NCI-H2196 treated with DMSO at 0.1 percent for 48 hours (cell line): ENCODE results near the gene CST6.
A peak's percentile ranks its signal among the peaks of the same experiment; 100 is the strongest.
"Not testable (repeated sequence)": the region's sequence is repeated elsewhere in the genome, so short reads cannot be mapped to it uniquely, and the experiment has no call there.

Experiments
- DNase-seq: peaks from one replicate; lab custom pipeline; 2025; ENCODE audit not compliant: unreplicated experiment; lab: John Stamatoyannopoulos, UW

Gene CST6

DNA sequence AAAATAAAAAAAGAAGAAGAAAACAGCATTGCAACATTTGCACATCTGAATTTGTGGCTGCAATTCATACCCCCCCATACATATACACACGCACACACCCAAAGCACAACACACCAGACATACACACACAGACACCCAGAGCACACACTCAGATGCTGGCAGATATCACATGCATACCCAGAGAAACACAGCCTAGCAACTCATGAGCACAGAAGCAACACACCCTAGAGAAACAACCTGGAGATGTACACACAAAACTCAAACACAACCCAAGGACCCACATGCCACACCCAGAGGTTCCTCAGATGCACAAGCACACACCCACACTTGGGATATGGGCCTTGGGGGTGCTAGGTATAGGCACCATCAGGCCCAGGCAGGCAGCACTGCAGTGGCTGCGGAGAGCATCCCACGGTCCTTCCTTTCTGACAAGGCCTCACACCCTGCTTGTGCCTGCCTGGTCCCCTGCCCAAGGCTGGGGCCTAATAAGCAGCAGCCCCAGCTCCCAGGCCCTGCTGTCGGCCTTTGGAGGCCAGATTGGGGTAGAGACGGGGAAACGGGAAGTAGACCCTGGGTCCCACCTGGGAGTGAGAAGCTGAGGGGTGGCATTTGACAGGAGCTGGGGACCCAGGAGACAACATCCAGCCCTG, 3.1 kb downstream of the CST6 start:
- DNase-seq = no peak

DNA sequence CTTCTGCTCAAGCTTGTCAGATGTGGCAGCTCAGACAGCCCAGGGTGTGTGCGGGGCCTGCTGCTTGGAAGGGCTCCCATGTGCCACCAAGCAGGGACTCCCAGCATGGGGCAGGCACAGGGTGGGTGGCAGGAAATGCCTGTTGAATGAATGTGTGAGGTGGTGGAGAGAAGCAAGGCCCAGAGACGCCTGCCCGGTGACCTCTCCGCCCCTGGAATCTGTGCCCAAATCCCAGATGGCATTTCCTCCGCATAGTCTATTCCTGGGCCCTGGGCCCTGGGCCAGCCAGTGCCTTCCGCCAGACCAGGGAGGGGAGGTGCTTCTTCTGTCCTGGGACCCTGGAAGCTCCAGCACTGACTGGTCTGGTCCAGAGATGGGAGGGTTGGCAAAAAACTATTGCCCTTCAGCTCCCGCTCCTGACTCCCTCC, 3.7 kb downstream of the CST6 start:
- no peak for DNase-seq

DNA sequence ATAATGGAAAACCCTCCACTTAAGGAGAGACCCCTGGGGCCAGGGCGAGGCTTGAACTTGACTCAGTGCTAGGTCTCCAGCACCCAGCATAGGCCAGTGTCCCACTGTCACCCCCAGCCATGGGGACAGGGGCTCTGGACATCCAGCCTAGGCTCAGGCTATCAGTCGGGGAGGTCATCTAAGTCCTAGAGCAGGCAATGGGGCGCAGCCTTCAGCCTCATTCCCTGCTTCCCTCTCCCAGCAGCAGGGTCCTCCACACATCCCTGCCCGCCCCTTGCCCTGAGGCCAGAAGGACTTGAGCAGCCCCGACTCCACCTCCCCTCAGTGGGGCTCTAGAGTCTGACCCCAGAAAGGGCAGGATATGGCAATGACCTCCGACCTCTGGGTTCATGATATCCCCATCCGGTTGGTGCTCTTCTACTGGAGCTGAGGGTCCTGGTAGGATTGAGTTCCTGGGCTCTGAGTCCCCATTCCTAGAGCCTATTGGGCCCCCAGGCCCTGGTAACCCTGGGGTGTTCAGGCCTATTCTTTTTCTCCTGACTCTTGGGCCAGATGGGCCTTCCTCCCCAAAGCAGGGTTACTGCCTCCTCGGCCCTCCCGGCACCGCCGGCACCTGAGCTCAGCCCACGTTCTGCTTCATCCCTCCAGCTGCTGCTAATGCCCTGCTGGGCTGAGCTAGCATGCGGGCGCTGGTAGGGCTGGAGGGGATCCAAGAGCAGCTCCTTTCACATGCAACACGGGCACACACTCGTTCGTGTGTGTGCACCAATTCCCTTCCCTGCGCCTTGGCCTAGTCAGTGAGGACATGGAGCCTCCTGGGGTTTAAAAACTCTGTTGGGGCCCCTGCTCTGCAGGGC, 4.4 kb downstream of the CST6 start:
- DNase-seq = no peak

DNA sequence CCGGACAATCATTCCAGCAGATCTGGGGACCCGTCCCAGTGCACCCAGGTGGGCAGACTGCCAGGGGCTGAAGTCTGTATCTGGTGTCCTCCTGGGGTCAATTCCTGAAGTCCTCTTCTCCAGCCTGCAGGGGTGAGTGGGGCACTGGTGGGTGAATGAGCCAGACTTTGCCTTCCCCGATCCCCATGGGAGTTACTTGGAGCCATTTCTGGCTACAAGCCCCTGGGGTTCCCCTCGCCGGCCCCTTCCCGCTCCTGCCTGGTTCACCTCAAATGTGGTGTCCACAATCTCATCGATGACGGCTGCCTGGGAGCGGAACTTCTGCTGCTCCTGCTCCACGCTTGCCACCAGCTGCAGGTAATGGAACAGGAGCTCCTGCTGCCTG, 5.0 kb downstream of the CST6 start:
- no peak for DNase-seq

DNA sequence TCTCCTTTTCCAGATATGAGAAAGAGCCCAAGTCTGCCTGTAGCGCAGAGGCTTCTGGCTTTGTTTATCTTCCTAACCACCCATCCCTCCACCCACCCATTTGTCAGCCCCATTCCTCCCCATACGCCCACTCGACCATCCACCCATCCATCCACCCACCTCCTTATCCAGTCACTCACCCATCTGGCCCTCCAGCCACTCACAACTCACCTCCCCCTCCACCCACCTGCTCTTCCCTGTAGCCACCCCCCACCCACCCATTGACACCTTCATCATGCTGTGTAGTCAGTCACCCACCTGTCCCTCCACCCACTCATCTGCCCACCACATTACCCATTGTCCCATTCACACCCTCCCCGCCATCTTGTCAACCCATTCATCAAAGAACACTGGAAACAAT, 5.5 kb downstream of the CST6 start:
- no peak for DNase-seq

DNA sequence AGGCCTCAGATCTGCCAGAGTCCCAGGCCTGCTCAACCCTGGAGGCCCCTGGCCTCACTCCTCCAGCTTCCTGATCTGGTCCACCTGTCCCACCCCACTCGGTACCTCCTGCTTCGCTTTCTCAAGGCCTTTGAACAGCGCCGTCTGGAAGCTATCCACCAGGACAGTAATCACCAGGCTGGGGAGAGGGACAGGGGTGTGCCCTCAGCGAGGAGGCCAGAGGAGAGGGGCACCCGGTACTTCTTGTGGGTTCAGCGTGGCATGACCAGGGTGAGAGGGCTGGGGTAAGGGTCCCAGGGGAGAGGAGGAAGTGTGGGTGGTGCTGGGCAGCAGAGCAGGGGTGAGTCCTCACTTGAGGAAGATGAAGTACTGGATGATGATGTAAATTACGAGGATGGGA, 8.4 kb downstream of the CST6 start:
- DNase-seq = no peak

DNA sequence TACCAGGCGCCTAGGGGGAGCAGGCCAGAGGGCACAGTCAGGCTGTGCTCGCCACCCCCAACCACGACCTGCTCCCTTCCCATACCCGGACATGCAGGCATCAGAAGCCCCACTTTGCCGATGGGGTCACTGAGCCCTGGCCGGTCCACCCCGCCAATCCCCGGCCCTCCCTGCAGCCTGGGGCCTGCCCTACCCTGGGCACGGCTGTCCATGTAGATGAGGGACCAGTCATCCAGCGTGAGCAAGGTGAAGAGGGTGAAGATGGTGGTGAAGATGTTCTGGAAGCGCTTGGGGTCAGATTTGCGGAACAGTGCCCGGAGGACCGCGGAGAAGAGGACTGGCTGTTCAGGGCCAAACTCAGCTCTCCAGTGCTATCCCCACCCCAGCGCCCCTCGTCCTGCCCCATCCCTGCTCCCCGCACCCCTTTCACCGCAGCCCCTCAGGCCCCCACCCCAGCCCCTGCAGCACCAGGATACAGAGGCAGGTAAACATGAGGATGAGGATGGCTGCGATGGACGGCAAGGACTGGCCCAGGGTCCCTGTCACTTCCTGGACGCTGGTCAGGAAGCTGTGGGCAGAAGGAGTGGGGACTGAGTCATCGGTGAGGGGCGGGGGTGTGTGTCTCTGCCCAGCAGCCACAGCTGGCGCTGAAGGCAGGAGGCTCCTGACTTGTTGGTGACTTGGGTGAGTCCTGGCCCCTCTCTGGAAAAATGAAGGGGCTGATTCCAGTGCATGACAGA, 9.0 kb downstream of the CST6 start:
- DNase-seq = no peak

DNA sequence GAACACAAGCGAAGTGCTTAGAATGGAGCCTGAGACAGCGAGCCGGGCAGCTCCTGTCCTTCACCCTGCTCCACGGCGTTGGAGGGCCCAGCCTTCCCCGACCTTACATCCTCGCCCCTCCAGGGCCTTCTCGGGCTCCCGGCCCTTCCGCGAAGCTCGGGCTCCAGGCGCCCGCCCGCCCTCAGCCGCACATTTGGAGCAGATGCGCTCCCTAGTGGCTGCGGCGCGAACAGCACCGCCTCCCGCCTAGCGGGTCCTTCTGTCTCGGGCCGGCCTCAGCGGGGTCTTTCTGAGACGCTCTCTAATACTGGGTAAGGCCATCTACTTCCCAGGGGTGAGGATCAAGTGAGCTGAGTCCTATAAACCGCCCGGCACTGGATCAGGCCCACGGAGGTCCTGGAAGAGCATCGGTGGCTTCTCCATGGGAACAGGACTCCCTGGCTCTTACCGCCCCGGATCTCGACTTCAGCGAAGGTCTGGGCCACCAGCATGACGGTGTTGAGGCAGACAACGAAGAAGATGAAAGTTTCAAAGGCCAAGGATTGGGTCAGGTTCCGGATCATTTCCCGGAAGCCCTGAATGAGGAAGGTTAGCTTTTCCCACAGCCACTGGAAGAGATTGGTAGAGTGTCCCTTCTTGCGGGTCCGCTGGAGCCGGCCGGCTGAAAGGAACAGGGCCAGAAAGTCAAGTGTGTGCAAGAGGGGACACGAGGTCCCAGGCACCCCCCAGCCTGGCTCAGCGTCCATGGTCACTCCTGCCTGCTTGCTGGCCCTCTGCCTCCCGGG, 10.8 kb downstream of the CST6 start:
- DNase-seq = peak; percentile 31

DNA sequence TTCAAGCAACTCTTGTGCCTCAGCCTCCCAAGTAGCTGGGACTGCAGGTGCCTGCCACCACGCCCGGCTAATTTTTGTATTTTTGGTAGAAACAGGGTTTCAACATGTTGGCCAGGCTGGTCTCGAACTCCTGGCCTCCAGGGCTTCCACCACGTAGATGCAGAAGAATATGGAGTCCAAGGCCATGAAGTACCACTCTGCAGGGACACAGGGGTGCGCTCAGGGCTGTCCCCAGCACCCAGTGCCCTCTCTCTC, 11.3 kb downstream of the CST6 start:
- not testable (repeated sequence) for DNase-seq

DNA sequence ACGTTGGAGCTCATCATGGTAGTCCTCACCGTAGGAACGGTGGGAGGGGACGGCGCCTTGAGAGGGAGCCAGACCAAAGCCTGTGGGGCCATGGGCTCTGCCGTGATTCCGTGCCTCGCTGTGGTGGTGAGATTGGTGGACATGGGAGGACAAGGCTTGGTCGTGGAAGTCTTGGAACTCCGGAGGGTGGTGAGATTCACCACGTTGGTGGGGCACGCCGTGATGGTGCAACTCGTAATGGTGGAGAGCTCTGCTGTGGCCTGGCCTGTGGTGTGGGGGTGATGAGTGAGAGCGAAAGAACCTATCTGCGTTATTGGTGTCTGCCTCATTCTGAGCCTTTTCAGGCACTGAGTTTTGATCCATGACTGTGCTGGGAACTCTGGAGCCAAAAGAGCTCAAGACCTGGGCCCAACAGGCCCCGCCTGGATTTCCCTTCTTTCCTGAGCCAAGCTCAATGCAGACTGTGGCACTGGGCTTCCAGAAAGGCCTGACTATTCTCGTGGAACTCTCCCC, 14.3 kb downstream of the CST6 start, which contains the start of gene CATSPER1:
Gene CATSPER1, minus strand, starts transcription at position 463 of the 513 bp plus-strand sequence. Its CDS starts 100 bp downstream, at position 363.
- DNase-seq = no peak

DNA sequence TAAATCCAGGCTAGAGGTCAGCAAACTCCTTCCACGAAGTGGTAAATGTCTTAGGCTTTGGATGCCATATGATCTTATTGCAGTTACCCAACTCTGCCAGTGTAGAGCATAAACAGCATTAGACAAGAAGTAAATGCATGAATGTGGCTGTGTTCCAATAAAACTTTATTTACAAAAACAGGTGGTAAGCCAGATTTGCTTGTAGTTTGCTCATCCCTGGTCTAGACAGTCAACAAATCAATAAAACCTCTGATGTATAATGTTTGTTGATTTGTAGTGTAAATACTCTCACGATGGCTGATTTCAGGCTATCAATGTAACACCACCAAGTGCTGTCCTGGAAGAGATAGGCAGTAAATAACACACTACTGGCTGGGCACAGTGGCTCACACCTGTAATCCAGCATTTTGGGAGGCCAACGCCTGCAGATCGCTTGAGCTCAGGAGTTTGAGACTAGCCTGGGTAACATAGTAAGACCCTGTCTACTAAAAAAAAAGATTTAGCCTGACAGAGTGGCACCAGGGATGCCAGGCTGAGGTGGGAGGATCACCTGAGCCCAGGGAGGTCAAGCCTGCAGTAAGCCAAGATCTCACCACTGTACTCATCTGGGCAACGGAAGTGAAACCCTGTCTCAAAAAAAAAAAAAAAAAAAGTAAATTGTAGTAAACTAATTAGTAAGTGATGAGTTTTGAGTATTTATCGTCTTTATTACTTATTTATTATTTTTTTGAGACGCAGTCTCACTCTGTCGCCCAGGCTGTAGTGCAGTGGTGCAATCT, 21.3 kb downstream of the CST6 start:
- no peak for DNase-seq

DNA sequence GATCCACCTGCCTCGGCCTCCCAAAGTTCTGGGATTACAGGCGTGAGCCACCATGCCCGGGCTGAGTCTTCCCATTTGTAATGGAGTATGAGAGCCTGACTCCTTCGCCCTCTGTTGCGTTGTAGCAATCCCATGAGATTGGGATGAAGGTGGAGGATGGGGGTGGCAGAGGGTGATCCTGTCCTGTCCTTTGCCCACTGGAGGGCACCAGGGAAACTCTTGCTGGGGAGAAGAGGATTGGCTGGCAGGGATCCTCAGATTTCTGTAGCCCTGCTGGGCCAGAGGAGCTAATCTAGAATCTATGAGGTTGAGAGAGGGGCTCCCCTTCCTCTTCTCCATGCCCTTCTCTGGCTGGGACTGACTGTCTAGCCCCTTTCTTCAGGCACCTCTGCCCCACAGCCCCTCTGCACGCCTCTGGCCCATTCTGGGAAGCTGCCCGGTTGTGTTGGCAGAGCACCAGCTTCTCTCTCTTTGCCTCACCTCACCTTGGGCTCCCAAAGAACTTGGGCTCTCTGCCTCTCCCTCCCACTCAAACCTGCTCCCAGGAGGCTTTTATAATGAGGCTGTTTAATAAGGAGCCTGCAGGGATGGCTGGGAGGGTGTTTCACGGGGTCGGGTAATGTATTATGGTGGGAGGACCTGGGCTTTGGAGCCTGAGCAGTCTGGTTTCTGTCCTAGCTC, 24.0 kb downstream of the CST6 start:
- DNase-seq = no peak

DNA sequence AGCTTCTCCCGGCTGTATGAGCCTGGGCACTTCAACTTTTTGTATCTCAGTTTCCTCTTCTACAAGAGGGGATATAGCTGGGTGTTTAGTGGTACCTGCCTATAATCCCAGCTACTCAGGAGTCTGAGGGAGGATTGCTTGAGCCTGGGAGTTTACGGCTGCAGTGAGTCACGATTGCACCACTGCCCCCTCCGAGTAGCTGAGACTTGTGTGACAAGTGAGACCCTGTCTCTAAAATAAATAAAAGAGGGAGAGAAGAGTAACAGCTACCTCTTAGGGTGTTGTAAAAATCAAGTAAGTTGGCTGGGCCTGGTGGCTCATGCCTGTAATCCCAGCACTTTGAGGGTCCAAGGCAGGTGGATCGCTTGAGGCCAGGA, 24.5 kb downstream of the CST6 start:
- DNase-seq = no peak

DNA sequence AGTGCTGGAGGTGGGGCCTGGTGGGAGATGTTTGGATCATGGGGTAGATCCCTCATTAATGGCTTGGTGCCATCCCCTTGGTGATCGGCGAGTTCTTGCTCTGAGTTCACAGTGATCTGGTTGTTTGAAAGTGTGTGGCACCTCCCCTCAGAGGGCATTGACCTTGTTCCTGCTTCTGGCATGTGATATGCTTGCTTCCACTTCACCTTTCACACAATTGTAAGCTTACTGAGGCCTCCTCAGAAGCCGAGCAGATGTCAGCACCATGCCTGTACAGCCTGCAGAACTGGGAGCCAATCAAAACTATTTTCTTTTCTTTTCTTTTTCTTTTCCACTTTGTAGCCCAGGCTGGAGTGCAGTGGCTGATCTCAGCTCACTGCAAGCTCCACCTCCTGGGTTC, 25.5 kb downstream of the CST6 start:
- no peak for DNase-seq

DNA sequence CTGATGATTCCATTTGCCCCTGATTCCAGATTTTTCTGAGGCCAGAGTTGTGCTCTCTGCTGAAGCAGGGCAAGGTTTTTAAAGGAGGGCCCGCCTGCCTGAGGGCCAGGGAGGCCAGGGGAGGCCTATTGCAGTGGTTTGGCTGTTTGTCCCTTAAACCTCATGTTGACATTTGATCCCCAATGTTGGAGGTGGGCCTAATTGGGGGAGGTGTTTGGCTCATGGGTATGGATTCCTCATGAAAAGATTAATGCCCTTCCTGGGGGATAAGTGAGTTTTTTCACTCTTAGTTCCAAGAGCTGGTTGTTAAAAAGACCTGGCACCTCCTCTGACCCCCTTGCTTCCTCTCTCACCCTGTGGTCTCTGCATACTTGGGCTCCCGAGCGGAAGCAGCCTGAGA, 28.0 kb downstream of the CST6 start:
- DNase-seq = no peak

DNA sequence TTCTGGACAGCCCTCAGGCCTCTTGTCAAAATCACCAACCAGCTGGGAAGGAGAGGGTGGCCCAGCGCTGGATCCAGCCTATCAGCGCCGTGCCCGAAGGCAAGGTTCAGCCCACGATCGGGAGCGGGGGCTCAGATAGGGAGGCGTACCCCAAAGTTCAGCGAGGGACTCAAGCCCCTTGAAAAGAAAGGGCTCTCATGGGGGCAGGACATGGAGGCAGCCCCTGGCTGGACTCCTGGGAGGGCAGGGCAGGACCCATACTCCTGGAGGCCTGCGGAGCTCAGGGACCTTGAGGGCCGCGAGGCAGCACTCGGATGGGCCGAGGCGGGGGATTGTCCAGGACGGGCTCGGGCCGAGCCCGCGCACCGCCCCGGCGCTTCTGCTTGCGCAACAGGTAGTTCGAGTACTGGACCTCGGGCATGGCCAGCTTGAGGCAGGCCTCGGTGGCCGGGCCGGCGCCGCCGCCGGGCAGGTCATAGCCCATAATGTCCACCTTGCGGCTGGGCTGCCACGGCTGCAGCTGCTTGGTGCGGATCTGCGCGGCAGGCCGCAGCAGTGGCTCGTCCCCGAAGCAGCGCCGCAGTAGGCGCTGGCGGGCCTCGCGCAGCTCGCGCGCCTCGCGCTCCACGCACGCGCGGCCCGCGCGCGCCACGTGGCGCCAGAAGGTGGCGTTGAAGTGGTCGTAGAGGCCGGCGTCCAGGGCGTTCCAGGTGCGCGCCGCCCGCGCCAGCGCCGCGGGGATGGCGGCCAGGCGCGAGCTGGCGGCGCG, 30.6 kb downstream of the CST6 start:
- no peak for DNase-seq

DNA sequence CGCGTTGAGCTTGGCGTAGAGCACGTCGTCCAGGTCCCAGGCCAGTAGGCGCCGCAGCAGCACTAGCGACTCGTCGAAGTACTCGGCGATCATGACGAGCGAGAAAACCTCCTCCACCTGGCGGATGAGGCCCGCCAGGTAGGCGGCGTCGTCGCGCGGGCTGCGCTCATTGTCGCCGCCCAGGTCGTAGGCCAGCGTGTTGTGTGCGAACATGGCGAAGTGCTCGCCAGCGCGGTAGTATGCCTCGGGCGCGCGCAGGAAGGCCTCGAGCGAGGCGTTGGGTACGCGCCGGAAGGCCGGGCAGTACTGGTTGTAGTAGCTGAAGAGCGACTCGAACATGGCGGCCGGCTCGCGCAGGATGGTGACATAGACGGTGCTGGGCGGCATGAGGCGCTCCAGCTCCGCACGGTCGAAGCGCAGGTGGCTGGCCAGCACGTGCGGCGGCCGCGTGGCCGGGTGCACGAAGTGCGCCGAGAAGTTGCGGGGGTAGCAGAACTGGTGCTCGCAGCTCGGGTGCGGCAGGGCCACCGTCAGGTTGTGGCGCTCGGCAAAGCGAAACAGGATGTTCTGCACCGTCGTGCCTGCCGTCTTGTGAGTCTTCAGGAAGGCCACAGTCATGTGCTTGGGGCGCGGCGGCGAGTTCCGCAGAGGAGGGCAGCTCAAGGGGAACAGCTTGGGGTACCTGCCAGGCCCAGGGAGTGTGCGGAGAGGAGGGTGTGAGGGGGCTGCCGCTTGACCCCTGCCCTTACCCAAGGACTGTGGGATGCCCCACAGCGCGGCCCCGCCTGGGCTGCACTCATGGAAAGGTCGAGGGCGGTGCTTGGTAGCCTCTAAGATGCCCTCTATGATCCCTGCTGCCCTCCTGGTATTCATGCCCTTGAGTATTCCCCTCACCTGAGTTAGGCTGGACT, 31.4 kb downstream of the CST6 start:
- DNase-seq = no peak

DNA sequence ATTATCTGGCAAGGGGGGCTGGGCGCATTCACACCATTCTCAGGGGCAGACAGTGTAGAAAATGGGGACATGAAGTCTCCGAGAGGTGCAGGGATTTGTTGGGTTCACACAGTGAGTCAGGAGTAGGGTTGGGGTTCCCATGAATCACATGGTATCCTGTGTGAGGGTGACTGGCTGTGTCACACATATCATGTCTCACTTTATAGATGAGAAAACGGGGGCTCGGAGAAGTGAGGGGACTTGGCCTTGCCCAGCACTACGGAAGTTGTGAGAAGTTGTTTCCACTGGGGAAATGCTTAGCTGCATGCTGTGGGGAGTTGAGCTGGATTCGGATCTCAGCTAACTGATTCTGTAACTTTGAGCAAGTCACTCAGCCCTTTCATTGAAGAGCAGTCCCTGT, 32.9 kb downstream of the CST6 start:
- no peak for DNase-seq
